Inferior parietal cortex (tissue), 1 donor: ENCODE results near the gene GPR171.

ENCODE experiments used
- DNase-seq: peaks from one replicate; pipeline ENCODE4 v3.0.0-alpha.2; 2016; ENCODE audit errors: extremely low spot score

The GPR171 gene

DNA sequence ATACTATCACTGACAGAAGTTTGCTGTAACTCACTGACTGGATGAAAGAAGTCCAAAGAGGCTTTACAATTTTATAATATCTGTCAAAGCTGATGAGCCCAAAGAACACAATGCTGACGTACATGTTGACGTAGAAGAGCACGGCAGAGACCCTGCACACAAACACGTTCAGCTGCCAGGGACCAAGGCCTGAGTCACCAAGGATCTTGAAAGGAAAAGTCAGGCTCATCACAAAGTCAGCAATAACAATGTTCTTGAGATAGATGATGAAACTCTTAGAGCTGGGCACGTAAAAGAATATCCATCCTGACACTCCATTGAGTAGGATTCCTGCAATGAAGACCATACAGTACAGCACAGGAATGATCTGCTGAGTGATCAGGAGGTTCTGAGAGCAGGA, 10.9 kb upstream of the GPR171 start:
- DNase-seq, result no peak

- no peak for DNase-seq
These were observed 10.1 kb upstream of the GPR171 start for GRCh38 chr3:151213151-151213550.

DNA sequence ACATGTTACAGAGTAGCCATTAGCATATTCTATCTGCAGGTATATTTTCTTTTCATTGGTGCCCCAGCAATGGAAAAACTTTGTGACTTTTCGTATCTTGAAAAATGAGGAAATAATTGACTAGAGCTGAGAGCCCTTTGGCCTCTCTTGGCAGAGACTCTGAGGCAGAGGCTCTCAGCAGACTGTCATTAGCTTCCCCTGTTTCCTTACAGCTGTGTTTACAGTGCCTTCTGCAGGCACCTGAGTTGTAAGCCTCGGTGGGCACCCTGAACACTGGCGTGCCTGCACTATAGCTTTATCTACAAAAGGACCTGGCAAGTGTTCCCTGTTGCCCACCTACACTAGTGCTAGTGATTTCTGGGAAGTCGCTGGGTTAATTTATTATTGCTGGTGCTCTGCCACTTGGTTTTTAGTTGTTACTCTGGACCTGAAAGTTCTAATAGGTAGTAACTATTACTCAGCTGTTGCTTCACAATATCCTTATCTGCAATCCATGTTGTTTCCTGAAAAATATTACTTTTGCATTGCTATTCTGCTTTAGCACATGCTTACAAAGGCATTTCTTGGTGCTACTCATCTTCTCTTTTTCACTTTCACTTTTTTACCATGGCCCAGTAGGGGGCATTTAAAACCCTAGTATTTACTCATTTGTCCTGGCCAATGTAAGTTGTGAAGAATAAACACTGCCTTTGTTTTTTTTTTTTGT, 7.8 kb upstream of the GPR171 start:
- DNase-seq, result no peak

- no peak for DNase-seq
These were observed 6.6 kb upstream of the GPR171 start for GRCh38 chr3:151209654-151210053.

- no peak for DNase-seq
These were observed 3.2 kb upstream of the GPR171 start for GRCh38 chr3:151206201-151206600.

GRCh38 chr3:151205482-151205881, 2.5 kb upstream of the GPR171 start:
- no peak for DNase-seq

DNA sequence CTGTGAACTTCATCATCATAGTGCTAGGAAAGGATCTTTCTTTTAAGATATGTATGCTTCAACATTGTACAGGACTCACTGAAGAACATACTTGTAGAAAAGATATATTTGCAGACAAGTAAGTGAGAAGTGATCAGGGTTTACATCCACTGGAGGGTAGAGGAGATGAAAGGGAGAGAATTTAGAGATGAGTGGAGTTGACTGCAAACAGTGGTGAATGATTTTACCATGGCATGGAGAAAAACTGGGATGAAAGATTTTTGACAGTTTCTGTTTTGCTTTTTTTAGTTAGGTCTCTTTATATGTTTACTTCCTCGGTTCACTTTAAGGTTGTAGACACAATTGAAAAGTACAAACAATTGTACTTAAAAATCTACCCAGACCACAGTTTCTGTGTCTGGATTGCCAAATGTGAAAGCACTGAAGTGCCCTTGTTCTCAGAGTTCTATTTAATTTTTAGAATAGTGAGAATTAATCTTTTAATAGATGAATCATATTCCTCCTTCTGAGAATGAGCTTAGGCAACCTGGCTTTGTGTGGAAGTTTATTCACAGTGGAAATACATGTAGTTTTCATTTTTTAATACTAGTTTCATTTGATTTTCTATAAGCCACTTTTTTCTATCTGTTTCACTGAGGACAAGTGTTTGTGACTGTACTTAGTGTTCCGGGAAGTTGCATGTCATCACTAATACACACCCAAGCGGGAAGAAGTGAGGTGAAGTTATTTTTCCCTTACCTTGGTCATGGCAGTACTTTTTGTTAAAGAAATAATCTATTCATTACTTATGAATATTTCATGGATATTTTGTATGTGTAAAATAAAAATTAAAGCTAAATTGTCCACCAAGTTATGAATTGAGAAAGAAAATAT, 1.8 kb upstream of the GPR171 start:
- DNase-seq, result no peak

- no peak for DNase-seq
These were observed 1.8 kb downstream of the GPR171 start for GRCh38 chr3:151201051-151201730.

DNA sequence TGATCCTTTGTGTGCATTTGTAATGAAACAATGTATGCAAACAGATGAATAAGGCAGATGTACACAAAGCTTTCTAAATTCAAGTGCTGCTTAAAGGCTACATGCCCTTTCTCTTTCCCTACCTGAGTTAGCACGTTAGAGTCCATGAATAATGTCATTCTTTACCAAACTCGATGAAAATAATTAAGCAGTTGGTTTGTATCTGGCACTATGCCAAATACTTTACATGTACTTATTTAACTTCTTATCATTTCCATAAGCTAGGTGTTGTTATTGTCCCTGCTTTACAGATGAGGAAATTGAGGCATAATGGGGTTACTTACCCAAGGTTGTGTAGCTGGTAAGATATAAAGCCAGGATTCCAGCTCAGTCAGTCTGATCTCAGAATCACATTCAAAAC, 2.4 kb downstream of the GPR171 start:
- no peak for DNase-seq

GRCh38 chr3:151199554-151200438, 3.2 kb downstream of the GPR171 start:
- DNase-seq, result no peak

- no peak for DNase-seq
These were observed 4.2 kb downstream of the GPR171 start for GRCh38 chr3:151198849-151199248.

DNA sequence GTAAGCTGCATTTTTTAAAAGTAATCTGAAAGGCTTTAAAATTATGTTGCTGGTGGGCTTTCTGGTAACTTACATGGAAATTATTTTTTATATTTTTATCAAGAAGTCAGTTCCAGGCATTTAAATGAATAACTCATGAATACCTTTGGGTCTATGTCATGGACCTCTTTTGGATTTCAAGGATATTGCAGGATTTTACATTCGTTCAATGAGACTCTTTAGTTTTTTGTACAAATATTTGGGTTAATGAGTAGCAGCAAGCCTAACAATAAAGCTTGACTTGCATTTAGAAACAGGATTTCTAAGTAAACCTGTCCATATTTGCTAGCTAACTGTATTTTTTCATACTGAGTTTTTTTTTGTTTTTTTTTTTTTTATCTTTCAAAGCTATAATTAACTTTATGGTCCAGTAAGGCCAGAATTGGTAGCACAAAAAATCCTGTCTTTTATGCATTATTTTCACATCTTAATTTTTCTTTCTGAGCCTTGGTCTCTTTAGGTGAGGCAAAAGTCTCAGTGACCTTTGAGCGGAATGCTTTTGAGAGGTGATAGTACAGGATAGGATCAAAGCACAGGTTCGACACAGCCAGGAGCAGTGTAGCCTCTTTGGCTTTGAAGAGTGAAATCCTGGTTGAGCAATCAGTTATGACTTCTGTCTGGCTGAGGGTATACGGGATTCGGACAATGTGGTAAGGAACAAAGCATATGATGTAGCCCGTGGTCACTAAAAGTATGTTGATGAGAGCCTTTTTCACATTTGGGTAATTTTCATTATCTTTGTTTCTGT, 4.8 kb downstream of the GPR171 start:
- no peak for DNase-seq

- no peak for DNase-seq
These were observed 5.8 kb downstream of the GPR171 start for GRCh38 chr3:151197228-151197627.

DNA sequence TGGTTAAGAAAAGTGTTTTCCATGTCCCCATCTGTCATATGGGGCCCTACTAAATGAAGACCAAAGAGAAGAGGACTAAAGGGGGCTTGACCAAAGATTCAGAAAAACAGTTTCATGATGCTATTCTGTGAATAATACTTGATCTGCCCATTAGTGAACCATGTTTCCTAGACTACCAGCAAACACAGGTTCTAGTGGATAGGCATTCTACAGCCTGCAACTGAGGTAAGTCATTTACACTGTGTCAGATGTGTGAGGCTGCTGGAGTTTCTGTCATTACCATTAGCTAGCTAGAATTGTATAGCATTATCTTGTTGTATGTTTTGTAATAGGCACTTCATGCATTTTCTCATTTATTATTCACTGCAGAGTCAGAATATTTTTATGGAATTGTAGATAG, 6.6 kb downstream of the GPR171 start:
- no peak for DNase-seq

GRCh38 chr3:151195826-151196225, 7.2 kb downstream of the GPR171 start:
- no peak for DNase-seq

DNA sequence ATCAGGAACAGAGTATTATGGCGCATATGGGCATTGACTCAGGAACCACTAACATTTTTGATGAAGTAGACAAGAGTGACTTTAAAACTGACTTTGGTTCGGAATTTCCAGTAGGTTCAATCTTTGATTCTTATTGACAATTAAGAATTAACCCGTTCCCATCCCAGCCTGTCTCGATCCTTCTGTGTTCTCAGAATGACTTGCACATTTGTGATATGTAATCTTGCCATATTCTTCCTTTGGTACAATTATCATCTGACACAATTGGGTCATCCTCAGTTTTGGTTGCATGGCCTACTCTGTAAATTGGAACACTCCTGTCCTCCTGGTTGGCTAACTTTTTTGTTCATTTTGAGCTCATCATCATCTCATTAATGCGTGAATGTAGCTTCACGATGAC, 10.5 kb downstream of the GPR171 start:
- DNase-seq, result no peak

DNA sequence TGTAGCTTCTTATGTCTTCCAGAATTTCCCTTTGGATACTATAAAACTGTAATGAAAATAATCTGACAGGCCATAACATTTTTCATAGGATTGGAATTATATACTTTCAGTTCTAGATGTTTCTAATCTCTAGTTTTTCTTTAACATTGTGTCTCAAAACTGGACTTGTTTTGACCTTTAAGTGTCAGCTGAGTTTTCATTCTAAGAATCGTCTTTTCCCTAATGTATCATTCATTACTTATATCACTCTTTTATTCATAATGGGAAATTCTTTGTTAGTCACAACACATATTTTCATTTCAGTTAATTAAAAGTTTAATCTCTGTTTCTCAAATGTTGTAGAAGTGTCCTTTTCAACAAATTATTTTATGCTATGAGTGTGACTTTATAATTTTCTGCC, 11.9 kb downstream of the GPR171 start:
- no peak for DNase-seq

GRCh38 chr3:151183265-151183671, 19.7 kb downstream of the GPR171 start:
- no peak for DNase-seq

- DNase-seq, result no peak
These were observed 20.5 kb downstream of the GPR171 start for GRCh38 chr3:151182349-151183079.

GRCh38 chr3:151178208-151178845, 24.7 kb downstream of the GPR171 start:
- no peak for DNase-seq
